HPDE6-E6E7 (cell line): ENCODE results near the gene ORC5.
"Not testable (repeated sequence)": the region's sequence is repeated elsewhere in the genome, so short reads cannot be mapped to it uniquely, and the experiment has no call there.

Source experiments
- DNase-seq: peaks from one replicate; pipeline ENCODE4 v3.0.0; 2011; ENCODE audit warnings: missing footprints; ENCODE audit errors: extremely low spot score

The ORC5 gene

GRCh38 chr7:104207731-104208420 is at the start of gene ORC5:
TSS of gene ORC5 (minus strand) at chr7:104208013. CDS start at chr7:104207904, 109 bp downstream.
- DNase-seq, result peak; percentile 87

- no peak for DNase-seq
These were observed 47.8 kb upstream of the ORC5 start for GRCh38 chr7:104255616-104256015.

GRCh38 chr7:104255194-104255593 is 47.4 kb upstream of the ORC5 start:
- DNase-seq, result no peak

DNA sequence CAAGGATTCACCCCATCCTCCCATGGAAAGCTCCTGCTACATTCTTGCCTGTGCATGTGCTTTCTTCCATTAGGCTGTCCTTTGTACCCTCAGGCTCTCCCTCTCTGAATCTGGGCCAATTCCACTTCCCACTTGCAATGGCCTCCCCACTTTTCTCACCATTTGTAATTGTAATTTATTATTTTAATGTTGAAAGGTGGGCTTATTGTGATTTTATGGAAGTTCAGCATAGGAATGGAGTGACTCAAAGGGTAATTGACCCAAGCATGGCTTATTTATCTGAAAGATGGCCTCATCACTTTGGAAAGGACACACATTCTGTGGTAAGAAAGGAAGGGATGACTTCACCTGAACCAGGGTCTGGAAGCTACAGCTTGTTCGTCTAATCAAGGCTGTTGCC is 46.9 kb upstream of the ORC5 start:
- DNase-seq, result no peak

GRCh38 chr7:104252409-104253134 is 44.8 kb upstream of the ORC5 start:
- no peak for DNase-seq

- DNase-seq, result no peak
These were observed 34.8 kb upstream of the ORC5 start for GRCh38 chr7:104242638-104243037.

- no peak for DNase-seq
These were observed 33.9 kb upstream of the ORC5 start for GRCh38 chr7:104241538-104242209.

GRCh38 chr7:104241135-104241534 is 33.3 kb upstream of the ORC5 start:
- DNase-seq, result no peak

- no peak for DNase-seq
These were observed 32.6 kb upstream of the ORC5 start for GRCh38 chr7:104240401-104240800.

DNA sequence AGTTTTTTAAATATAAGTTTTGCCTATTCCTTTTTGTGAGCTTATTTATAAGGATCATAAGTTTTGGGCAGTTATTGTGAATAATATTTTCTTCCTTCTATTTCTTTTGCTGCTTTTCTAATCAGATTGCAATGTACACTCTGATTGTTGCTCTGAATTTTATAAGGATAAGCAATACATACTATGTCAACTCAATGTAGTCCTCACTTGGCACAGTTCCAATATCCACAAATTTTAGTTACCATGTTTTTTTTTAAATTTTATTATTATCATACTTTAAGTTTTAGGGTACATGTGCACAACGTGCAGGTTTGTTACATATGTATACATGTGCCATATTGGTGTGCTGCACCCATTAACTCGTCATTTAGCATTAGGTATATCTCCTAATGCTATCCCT is 27.2 kb upstream of the ORC5 start:
- not testable (repeated sequence) for DNase-seq

DNA sequence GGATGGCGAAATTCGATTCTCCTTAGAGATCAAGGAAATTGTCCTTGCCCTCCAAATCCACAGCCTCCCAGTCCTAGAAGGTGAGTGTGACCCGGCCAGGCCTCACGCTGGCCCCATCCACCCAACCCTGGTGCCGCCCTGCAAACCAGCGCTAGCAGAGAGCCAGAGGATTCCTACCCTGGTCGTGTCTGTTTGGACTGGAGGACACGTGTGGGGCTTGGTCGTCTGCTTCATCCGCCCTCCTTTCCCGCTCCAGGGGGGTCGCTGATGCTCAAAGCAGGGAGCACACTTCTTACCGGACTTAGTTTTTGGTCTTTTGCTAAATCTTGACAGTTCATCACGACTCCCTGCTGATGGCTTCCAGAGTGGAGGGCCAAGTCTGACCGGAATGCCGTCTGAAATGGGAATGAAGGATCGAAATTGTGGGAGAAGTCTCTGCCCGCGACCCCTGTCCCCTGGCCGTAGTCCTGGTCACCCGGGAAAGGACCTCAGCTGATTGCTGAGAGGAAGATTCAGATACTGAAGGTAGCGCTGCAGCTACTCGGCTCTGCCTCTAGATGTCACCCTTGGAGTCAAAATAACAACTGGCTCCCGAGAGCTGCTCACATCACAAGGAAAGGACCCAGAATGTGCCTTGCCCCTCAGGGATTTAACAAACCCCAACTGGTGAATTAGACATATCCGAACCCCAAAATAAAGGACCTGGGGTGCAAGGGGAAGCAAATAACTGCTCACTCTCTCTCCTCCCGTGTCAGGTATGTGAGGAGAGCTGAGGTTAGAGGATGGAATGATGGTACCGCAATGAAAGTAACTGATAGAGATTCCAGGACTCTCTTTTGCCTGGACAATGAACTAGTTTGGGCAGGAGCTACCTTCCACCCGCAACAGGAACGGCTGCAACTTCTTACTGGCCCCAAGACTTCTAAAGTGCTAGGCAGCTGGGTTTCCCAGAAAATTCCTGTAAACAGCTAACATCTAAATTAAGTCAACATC is 23.5 kb upstream of the ORC5 start:
- peak; percentile 45 for DNase-seq

DNA sequence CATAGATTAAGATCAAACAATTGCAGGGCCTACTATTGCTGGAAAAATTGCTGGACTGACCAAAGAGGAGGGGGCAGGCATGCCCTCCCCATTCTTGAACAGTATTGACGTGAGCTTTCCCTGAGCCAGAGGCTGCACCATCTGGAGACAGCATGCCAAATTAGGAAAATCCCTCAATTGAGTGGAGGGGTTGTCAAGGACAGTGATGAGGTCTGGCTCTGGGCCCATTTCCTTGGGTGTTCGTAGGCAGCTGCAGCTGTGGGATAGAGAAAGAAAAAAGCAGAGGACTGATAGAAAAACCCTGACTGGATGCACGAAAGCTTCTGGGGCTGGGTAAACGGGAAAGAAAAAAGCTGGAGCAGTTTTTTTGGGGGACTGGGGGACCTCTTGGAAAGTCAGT is 22.8 kb upstream of the ORC5 start:
- no peak for DNase-seq

- no peak for DNase-seq
These were observed 20.6 kb upstream of the ORC5 start for GRCh38 chr7:104228442-104228841.

- no peak for DNase-seq
These were observed 17.6 kb upstream of the ORC5 start for GRCh38 chr7:104225451-104225850.

- no peak for DNase-seq
These were observed 9.8 kb upstream of the ORC5 start for GRCh38 chr7:104217620-104218019.

DNA sequence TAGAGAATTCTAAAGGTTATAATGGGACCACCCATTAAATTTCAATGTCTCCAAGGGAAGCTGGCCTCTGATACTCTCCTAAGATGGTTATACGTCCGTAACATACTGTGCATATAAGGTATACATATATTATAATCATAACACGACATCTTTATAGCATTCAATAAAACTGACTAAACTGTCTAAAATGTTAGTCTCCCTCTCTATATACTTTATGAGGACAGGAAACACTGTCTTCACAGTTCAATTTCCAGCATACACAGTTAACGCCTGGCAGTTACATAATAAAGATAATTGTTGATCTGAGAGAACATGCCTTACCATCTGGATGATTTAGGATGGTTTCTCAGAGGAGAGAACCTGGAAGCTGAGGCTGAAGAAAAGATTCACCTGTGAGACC is 1.2 kb upstream of the ORC5 start:
- DNase-seq, result no peak

DNA sequence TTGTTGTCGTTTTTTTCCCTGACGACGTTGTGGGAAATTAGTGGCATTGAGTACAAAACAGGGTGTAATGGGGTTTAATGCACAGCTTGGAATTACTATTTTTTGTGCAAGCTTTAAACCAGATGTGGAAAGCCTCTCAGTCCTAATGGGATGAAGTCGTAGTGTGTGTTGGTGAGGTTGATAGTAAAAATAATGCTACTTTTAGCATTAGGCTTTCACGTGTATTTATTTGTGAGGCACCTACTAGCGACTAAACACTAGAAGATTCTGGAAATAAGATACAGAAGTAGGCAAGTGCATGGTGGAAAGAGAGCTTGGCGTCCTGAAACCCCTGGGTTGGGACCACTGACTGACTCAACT is 588 bp upstream of the ORC5 start:
- no peak for DNase-seq

DNA sequence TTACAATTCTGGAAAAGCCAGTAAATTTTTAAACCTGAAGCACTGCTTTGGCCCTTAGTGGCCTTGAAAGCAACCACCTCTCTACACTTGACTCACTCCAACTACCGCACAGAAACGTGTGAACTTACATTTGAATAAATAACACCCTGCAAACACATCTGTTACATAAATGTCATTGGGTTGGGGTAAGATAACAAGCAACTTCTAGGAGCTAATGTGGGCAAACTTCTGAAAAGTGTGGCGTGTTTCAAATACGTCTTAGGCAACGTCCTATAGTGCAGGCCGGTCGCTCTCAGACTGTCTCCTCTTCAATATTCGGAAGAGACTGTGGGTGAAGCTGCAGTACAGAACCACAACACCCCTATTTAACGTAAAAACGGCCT is 474 bp downstream of the ORC5 start:
- DNase-seq, result no peak

DNA sequence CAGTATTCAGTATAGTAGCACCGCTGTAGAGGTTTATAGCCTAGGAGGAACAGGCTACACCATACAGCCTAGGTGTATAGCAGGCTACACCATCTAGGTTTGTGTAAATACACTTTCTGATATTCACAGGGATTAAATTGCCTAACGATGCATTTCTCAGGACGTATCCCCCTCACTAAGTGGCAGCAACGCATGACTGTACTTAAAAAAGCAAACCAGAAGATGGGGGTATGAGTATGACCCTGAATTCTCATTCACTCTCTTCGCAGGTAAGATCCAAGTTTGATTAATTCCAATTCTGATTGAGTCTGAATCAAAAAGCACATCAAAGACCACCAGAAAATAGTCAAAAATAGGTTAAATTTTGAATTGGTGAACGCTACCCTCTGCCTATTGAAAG is 972 bp downstream of the ORC5 start:
- DNase-seq, result no peak

- DNase-seq, result no peak
These were observed 9.0 kb downstream of the ORC5 start for GRCh38 chr7:104198673-104199278.

- DNase-seq, result no peak
These were observed 11.7 kb downstream of the ORC5 start for GRCh38 chr7:104196161-104196560.
